22Rv1 (cell line): ENCODE measurements around the gene GNPTAB.

Source experiments
- CTCF ChIP-seq: fragments of 450-650 bp; IDR thresholded peaks from 2 replicates; pipeline ENCODE4 v1.5.1; 2017; ENCODE audit warnings: mild to moderate bottlenecking
- ZFX ChIP-seq: fragments of 450-650 bp; IDR thresholded peaks from 2 replicates; pipeline ENCODE4 v1.6.1; 2017; ENCODE audit warnings: antibody characterized with exemption, borderline replicate concordance

GRCh38 chr12:101764051-101764792 lies 66.5 kb downstream of the GNPTAB start:
- no peak for TF ChIP-seq ZFX
- no peak for TF ChIP-seq CTCF
